ENCODE data around the gene NPHP3. TPM values are rescaled to one million over a fixed set of nuclear protein-coding genes. Genes with fewer than 3 reads are reported as not detected.

NPHP3 gene
- total RNA-seq, 2 experiments from 2014 or later = 25.5 to 27.4 TPM

- Mint-ChIP-seq H3K36me3 (ENCODE audit: low read depth) (peaks cover 73% of the 10 kb centered on the region), H3K27me3 (no peaks in the 10 kb centered on the region), H3K4me3 (no peak overlapping the region), H3K9me3 (no peaks in the 10 kb centered on the region), H3K27ac (no peak overlapping the region), H3K4me1 (ENCODE audit: low read depth) (no peaks in the 10 kb centered on the region)
- H3K27me3 ChIP-seq (ENCODE audit: control insufficient read depth in 1 of 2, insufficient read depth in 2 of 2, low read length in 2 of 2) = no peaks in the 10 kb centered on the region
- no peak for DNase-seq
- no peak overlapping the region for H3K27ac ChIP-seq (ENCODE audit: low read depth in 1 of 2, low read length in 2 of 2)
- no peaks in the 10 kb centered on the region for H3K4me1 ChIP-seq (ENCODE audit: insufficient read depth, low read length)
- ChIA-PET POLR2A (no interaction called here), CTCF (interaction anchor here (0.9 kb wide), 1 partner anchor 16 kb away, joined by 4 read pairs; the partner anchor contains the start of genes ACAD11 and UBA5)
- no peak for ATAC-seq (ENCODE audit: poor library complexity)
- intact Hi-C loops (cut with DNase I, micrococcal nuclease) = no loop called here
- no peak for TF ChIP-seq CTCF (IDR thresholded peaks at IDR 0.05)
- H3K36me3 ChIP-seq (ENCODE audit: insufficient read depth, low read length) = peaks cover 52% of the 10 kb centered on the region
- no peak overlapping the region for H3K4me3 ChIP-seq (ENCODE audit: low read length)
- no peaks in the 10 kb centered on the region for H3K9me3 ChIP-seq (ENCODE audit: control insufficient read depth in 1 of 2, insufficient read depth in 1 of 2, low read length in 2 of 2)
Measured at GRCh38 chr3:132675408-132675807, 46.8 kb downstream of the NPHP3 start.

DNA sequence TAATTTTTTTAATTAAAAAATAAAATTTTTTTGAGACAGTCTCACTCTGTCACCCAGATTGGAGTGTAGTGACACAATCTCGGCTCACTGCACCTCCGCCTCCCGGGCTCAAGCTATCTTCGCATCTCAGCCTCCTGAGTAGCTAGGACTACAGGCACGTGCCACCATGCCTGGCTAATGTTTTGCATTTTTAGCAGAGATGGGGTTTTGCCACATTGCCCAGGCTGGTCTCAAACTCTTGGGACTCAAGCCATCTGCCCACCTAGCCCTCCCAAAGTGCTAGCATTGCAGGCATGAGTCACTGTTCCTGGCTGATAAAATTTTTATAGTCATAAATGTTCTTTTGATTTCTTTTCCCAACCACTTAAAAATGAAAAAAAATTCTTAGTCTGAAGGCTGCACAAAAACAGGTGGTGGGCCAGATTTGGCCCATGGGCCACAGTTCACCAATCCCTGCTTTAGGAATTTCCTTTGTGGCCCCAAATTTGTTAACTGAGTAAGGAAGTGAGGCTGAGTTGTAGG, 52.9 kb downstream of the NPHP3 start:
- Mint-ChIP-seq H3K4me3 (no peak overlapping the region), H3K27ac (no peak overlapping the region), H3K27me3 (no peaks in the 10 kb centered on the region), H3K9me3 (no peaks in the 10 kb centered on the region), H3K36me3 (ENCODE audit: low read depth) (peaks cover 55% of the 10 kb centered on the region), H3K4me1 (ENCODE audit: low read depth) (peaks cover 19% of the 10 kb centered on the region)
- ChIA-PET POLR2A (no interaction called here), CTCF (no interaction called here)
- Histone ChIP-seq H3K9me3 (ENCODE audit: control insufficient read depth in 1 of 2, insufficient read depth in 1 of 2, low read length in 2 of 2) (no peaks in the 10 kb centered on the region), H3K27ac (ENCODE audit: low read depth in 1 of 2, low read length in 2 of 2) (no peak overlapping the region), H3K27me3 (ENCODE audit: control insufficient read depth in 1 of 2, insufficient read depth in 2 of 2, low read length in 2 of 2) (no peaks in the 10 kb centered on the region), H3K4me3 (ENCODE audit: low read length) (no peak overlapping the region), H3K36me3 (ENCODE audit: insufficient read depth, low read length) (peaks cover 32% of the 10 kb centered on the region), H3K4me1 (ENCODE audit: insufficient read depth, low read length) (no peaks in the 10 kb centered on the region)
- intact Hi-C loops (cut with DNase I, micrococcal nuclease) = no loop called here
- no peak for DNase-seq
- no peak for ATAC-seq (ENCODE audit: poor library complexity)
- no peak for TF ChIP-seq CTCF (IDR thresholded peaks at IDR 0.05)

DNA sequence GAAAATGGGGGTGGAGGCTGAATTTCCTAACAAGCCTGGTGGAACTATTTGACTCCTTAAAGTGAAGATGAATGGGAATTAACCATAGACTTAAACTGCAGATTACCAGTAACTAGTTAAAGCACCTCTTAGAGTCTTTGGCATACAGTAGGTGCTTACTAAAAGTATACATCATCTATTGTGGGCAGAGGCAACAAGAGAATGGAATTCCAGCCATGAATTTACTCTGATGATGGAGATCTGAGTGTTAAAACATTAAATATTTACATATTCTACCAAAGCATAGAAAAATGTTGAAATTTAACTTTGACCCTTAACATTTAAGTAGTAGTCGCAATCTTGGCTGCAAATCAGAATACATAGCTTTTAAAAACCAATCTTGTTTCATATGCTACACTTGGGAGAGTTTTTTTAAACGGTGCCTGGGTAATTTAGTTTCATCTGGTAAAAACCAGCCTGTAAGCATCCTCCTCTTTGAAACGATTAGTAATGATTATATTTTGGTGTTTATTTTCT, 56.9 kb downstream of the NPHP3 start:
- Mint-ChIP-seq H3K9me3 (no peaks in the 10 kb centered on the region), H3K4me1 (ENCODE audit: low read depth) (peaks cover 53% of the 10 kb centered on the region), H3K36me3 (ENCODE audit: low read depth) (peaks cover 43% of the 10 kb centered on the region), H3K4me3 (no peak overlapping the region), H3K27ac (no peak overlapping the region), H3K27me3 (no peaks in the 10 kb centered on the region)
- H3K9me3 ChIP-seq (ENCODE audit: control insufficient read depth in 1 of 2, insufficient read depth in 1 of 2, low read length in 2 of 2) = no peaks in the 10 kb centered on the region
- no peaks in the 10 kb centered on the region for H3K27me3 ChIP-seq (ENCODE audit: control insufficient read depth in 1 of 2, insufficient read depth in 2 of 2, low read length in 2 of 2)
- ATAC-seq (ENCODE audit: poor library complexity) (no peak), DNase-seq (no peak)
- no peak overlapping the region for H3K4me3 ChIP-seq (ENCODE audit: low read length)
- H3K27ac ChIP-seq (ENCODE audit: low read depth in 1 of 2, low read length in 2 of 2) = no peak overlapping the region
- POLR2A ChIA-PET = no interaction called here
- no peak for TF ChIP-seq CTCF (IDR thresholded peaks at IDR 0.05)
- H3K36me3 ChIP-seq (ENCODE audit: insufficient read depth, low read length) = peaks cover 13% of the 10 kb centered on the region
- no peaks in the 10 kb centered on the region for H3K4me1 ChIP-seq (ENCODE audit: insufficient read depth, low read length)
- CTCF ChIA-PET = no interaction called here
- intact Hi-C loops (cut with DNase I, micrococcal nuclease) = no loop called here
